HepG2 (cell line): ENCODE results near the gene PDGFD. TPM values are rescaled to one million over a fixed set of nuclear protein-coding genes. Genes with fewer than 3 reads are reported as not detected.

Source experiments
- CAMTA2 ChIP-seq: sonication (generic); formaldehyde crosslinking; IDR thresholded peaks from 2 replicates; pipeline ENCODE4 v1.4.0; 2020; ENCODE audit warnings: mild to moderate bottlenecking, missing genetic modification reagents, borderline replicate concordance
- EED ChIP-seq: sonication (generic); formaldehyde crosslinking; IDR thresholded peaks from 2 replicates; pipeline ENCODE4 v1.5.0; 2020; ENCODE audit warnings: mild to moderate bottlenecking, missing genetic modification reagents
- IKZF1 ChIP-seq: fragments of 450-650 bp; IDR thresholded peaks from 2 replicates; pipeline ENCODE4 v1.7.1; 2016
- PTBP1 ChIP-seq: fragments of 200-400 bp; formaldehyde crosslinking; IDR thresholded peaks from 2 replicates; pipeline ENCODE4 v1.6.1; 2018; ENCODE audit warnings: low read length, low read depth; ENCODE audit not compliant: poor library complexity, severe bottlenecking
- RXRA ChIP-seq: sonication (generic); formaldehyde crosslinking; IDR thresholded peaks from 2 replicates; pipeline ENCODE4 v1.5.1; 2020; ENCODE audit warnings: missing genetic modification reagents
- SMAD9 ChIP-seq: sonication (generic); formaldehyde crosslinking; IDR thresholded peaks from 2 replicates; pipeline ENCODE4 v1.5.1; 2020; ENCODE audit warnings: mild to moderate bottlenecking, missing genetic modification reagents
- TAF15 ChIP-seq: fragments of 200-400 bp; formaldehyde crosslinking; IDR thresholded peaks from one replicate; pipeline ENCODE4 v1.6.1; 2018; ENCODE audit warnings: mild to moderate bottlenecking, low read depth, low read length; ENCODE audit not compliant: poor library complexity, severe bottlenecking
- WIZ ChIP-seq: sonication (generic); formaldehyde crosslinking; IDR thresholded peaks from 2 replicates; pipeline ENCODE4 v1.5.1; 2020; ENCODE audit warnings: mild to moderate bottlenecking, missing genetic modification reagents
- ZBTB20 ChIP-seq: sonication (generic); formaldehyde crosslinking; IDR thresholded peaks from 2 replicates; pipeline ENCODE4 v1.8.1; 2023; ENCODE audit warnings: missing genetic modification reagents, low read depth, mild to moderate bottlenecking, borderline replicate concordance
- ZNF121 ChIP-seq: sonication (generic); formaldehyde crosslinking; IDR thresholded peaks from 2 replicates; pipeline ENCODE4 v1.5.0; 2020; ENCODE audit warnings: mild to moderate bottlenecking, missing genetic modification reagents
- ZNF430 ChIP-seq: sonication (generic); formaldehyde crosslinking; IDR thresholded peaks from 2 replicates; pipeline ENCODE4 v1.9.0; 2021; ENCODE audit warnings: mild to moderate bottlenecking, missing genetic modification reagents
- polyA plus RNA-seq, 8 experiments: library from polyadenylated mRNA; depleted of rRNA in 3 of 8; stranded (reverse) in 7 of 8; unstranded in 1 of 8; fragments of >200 nt; fragmentation: Illumina TruSeq in 4 of 8; extraction: Trizol in 4 of 8; gene quantifications; 2 replicates each; pipeline versions ENCODE4 v1.2.1 to v1.2.3, GENCODE V29; 2011 to 2016; ENCODE audit warnings: low read depth in 4 of 8, missing spikeins in 1 of 8, mixed read lengths in 1 of 8; ENCODE audit not compliant: insufficient read depth in 1 of 8
- total RNA-seq, 5 experiments: library from RNA; depleted of rRNA; stranded (reverse); fragments of >200 nt; fragmentation: Illumina TruSeq; extraction: Trizol; gene quantifications; 2 replicates each; pipeline ENCODE4 v1.2.3, GENCODE V29; 2016; ENCODE audit warnings: low read depth in 1 of 5
- TF ChIP-seq, protein P1 (sequence below): IDR thresholded peaks from 2 replicates; pipeline ENCODE4 v1.6.1; 2012; ENCODE audit warnings: low read depth, low read length, improper control_type of control experiment
- TF ChIP-seq, protein P2 (sequence below): sonication (generic); formaldehyde crosslinking; IDR thresholded peaks from 2 replicates; pipeline ENCODE4 v1.4.0; 2020; ENCODE audit warnings: missing genetic modification reagents
- TF ChIP-seq, protein P3 (sequence below): sonication (generic); formaldehyde crosslinking; IDR thresholded peaks from 2 replicates; pipeline ENCODE4 v1.8.1; 2022; ENCODE audit warnings: low read depth, mild to moderate bottlenecking, missing genetic modification reagents
- TF ChIP-seq, protein P4 (sequence below): sonication (generic); formaldehyde crosslinking; IDR thresholded peaks from 2 replicates; pipeline ENCODE4 v1.5.1; 2020; ENCODE audit warnings: mild to moderate bottlenecking, missing genetic modification reagents, moderate library complexity
- TF ChIP-seq, protein P5 (sequence below): sonication (generic); formaldehyde crosslinking; IDR thresholded peaks from 2 replicates; pipeline ENCODE4 v1.5.0; 2020; ENCODE audit warnings: mild to moderate bottlenecking, missing genetic modification reagents
- TF ChIP-seq, protein P6 (sequence below): sonication (generic); formaldehyde crosslinking; IDR thresholded peaks from 2 replicates; pipeline ENCODE4 v1.4.0; 2020; ENCODE audit warnings: missing genetic modification reagents

PDGFD gene
- total and polyA plus RNA-seq, 2 of the 13 experiments (the other 11 are each of a cell fraction or from before 2014, with no cell fraction given) = 0.09 to 0.29 TPM

DNA sequence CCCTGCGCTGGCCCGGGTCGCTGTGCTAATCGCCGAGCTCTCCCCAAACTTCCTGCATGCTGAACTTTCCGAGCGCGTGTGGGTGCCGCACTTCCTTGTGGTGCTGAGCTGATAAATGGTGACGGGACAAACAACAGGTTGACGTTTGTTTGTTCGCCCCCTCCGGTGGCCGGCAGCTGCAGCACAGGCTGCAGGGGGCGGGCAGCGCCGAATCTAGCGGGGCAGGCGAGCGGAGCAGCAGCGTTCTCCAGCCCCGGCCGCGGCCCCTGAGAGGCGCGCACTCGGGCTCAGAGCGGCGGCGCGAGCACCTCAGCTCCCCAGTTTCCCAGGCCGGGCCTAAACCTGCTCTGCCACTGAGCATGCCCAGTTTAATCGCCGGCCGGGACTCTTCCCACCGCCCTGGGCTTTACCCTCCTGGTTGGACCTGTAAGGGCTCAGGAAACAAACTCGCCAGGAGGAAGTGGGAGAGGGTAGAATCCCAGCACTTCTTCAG is at the start of gene PDGFD (continued):
- TF ChIP-seq, protein P1, sequence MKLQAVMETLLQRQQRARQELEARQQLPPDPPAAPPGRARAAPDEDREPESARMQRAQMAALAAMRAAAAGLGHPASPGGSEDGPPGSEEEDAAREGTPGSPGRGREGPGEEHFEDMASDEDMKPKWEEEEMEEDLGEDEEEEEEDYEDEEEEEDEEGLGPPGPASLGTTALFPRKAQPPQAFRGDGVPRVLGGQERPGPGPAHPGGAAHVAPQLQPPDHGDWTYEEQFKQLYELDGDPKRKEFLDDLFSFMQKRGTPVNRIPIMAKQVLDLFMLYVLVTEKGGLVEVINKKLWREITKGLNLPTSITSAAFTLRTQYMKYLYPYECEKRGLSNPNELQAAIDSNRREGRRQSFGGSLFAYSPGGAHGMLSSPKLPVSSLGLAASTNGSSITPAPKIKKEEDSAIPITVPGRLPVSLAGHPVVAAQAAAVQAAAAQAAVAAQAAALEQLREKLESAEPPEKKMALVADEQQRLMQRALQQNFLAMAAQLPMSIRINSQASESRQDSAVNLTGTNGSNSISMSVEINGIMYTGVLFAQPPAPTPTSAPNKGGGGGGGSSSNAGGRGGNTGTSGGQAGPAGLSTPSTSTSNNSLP = no peak
- TF ChIP-seq, protein P2, sequence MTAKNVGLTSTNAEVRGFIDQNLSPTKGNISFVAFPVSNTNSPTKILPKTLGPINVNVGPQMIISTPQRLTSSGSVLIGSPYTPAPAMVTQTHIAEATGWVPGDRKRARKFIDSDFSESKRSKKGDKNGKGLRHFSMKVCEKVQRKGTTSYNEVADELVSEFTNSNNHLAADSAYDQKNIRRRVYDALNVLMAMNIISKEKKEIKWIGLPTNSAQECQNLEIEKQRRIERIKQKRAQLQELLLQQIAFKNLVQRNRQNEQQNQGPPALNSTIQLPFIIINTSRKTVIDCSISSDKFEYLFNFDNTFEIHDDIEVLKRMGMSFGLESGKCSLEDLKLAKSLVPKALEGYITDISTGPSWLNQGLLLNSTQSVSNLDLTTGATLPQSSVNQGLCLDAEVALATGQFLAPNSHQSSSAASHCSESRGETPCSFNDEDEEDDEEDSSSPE = peak; percentile 34; the same call in 1 of the 2 replicates
- TF ChIP-seq ZNF430 (CRISPR knock-in tag) (peak; percentile 79; the same call in 1 of the 2 replicates), ZNF121 (CRISPR knock-in tag) (peak; percentile 47; the same call in 1 of the 2 replicates), RXRA (CRISPR knock-in tag) (0 out of 2 replicates have a peak, but pooled peaks have one; percentile 19), IKZF1 (no peak), TAF15 (no peak), CAMTA2 (CRISPR knock-in tag) (no peak), SMAD9 (no peak), PTBP1 (no peak), WIZ (CRISPR knock-in tag) (no peak), EED (CRISPR knock-in tag) (no peak), ZBTB20 (CRISPR knock-in tag) (no peak)
- TF ChIP-seq, protein P3, sequence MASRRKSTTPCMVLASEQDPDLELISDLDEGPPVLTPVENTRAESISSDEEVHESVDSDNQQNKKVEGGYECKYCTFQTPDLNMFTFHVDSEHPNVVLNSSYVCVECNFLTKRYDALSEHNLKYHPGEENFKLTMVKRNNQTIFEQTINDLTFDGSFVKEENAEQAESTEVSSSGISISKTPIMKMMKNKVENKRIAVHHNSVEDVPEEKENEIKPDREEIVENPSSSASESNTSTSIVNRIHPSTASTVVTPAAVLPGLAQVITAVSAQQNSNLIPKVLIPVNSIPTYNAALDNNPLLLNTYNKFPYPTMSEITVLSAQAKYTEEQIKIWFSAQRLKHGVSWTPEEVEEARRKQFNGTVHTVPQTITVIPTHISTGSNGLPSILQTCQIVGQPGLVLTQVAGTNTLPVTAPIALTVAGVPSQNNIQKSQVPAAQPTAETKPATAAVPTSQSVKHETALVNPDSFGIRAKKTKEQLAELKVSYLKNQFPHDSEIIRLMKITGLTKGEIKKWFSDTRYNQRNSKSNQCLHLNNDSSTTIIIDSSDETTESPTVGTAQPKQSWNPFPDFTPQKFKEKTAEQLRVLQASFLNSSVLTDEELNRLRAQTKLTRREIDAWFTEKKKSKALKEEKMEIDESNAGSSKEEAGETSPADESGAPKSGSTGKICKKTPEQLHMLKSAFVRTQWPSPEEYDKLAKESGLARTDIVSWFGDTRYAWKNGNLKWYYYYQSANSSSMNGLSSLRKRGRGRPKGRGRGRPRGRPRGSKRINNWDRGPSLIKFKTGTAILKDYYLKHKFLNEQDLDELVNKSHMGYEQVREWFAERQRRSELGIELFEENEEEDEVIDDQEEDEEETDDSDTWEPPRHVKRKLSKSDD (CRISPR knock-in tag) = no peak
- TF ChIP-seq, protein P4, sequence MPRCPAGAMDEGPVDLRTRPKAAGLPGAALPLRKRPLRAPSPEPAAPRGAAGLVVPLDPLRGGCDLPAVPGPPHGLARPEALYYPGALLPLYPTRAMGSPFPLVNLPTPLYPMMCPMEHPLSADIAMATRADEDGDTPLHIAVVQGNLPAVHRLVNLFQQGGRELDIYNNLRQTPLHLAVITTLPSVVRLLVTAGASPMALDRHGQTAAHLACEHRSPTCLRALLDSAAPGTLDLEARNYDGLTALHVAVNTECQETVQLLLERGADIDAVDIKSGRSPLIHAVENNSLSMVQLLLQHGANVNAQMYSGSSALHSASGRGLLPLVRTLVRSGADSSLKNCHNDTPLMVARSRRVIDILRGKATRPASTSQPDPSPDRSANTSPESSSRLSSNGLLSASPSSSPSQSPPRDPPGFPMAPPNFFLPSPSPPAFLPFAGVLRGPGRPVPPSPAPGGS (CRISPR knock-in tag) = no peak
- TF ChIP-seq, protein P5, sequence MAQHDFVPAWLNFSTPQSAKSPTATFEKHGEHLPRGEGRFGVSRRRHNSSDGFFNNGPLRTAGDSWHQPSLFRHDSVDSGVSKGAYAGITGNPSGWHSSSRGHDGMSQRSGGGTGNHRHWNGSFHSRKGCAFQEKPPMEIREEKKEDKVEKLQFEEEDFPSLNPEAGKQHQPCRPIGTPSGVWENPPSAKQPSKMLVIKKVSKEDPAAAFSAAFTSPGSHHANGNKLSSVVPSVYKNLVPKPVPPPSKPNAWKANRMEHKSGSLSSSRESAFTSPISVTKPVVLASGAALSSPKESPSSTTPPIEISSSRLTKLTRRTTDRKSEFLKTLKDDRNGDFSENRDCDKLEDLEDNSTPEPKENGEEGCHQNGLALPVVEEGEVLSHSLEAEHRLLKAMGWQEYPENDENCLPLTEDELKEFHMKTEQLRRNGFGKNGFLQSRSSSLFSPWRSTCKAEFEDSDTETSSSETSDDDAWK (CRISPR knock-in tag) = no peak
- TF ChIP-seq, protein P6, sequence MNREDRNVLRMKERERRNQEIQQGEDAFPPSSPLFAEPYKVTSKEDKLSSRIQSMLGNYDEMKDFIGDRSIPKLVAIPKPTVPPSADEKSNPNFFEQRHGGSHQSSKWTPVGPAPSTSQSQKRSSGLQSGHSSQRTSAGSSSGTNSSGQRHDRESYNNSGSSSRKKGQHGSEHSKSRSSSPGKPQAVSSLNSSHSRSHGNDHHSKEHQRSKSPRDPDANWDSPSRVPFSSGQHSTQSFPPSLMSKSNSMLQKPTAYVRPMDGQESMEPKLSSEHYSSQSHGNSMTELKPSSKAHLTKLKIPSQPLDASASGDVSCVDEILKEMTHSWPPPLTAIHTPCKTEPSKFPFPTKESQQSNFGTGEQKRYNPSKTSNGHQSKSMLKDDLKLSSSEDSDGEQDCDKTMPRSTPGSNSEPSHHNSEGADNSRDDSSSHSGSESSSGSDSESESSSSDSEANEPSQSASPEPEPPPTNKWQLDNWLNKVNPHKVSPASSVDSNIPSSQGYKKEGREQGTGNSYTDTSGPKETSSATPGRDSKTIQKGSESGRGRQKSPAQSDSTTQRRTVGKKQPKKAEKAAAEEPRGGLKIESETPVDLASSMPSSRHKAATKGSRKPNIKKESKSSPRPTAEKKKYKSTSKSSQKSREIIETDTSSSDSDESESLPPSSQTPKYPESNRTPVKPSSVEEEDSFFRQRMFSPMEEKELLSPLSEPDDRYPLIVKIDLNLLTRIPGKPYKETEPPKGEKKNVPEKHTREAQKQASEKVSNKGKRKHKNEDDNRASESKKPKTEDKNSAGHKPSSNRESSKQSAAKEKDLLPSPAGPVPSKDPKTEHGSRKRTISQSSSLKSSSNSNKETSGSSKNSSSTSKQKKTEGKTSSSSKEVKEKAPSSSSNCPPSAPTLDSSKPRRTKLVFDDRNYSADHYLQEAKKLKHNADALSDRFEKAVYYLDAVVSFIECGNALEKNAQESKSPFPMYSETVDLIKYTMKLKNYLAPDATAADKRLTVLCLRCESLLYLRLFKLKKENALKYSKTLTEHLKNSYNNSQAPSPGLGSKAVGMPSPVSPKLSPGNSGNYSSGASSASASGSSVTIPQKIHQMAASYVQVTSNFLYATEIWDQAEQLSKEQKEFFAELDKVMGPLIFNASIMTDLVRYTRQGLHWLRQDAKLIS (CRISPR knock-in tag) = no peak
